HUES64 (cell line): ENCODE data around the gene CD6.

Source experiments
- H3K27ac ChIP-seq: 2 replicates; pipeline ENCODE4 v1.7.0; 2013; ENCODE audit warnings: low read depth, low read length, inconsistent platforms
- H3K27me3 ChIP-seq: 2 replicates; pipeline ENCODE4 v1.6.1; 2013; ENCODE audit warnings: mild to moderate bottlenecking, low read length; ENCODE audit not compliant: insufficient read depth
- H3K36me3 ChIP-seq: 2 replicates; pipeline ENCODE4 v1.6.1; 2013; ENCODE audit warnings: mild to moderate bottlenecking, low read length; ENCODE audit not compliant: insufficient read depth
- H3K4me1 ChIP-seq: 2 replicates; pipeline ENCODE4 v1.6.1; 2013; ENCODE audit warnings: mild to moderate bottlenecking, low read length, moderate library complexity; ENCODE audit not compliant: insufficient read depth
- H3K4me3 ChIP-seq: 2 replicates; pipeline ENCODE4 v1.5.1; 2013; ENCODE audit warnings: mild to moderate bottlenecking, low read length, moderate library complexity
- H3K9ac ChIP-seq: 2 replicates; pipeline ENCODE4 v1.6.1; 2013; ENCODE audit warnings: mild to moderate bottlenecking, low read depth, low read length
- H3K9me3 ChIP-seq: 2 replicates; pipeline ENCODE4 v1.6.1; 2013; ENCODE audit warnings: low read depth, low read length; ENCODE audit not compliant: insufficient read depth
- WGBS: fragments of 150-250, 120-280 bp; methylation state at CpG from one replicate; pipeline ENCODE4 v1.1.7; 2013; ENCODE audit warnings: missing lambda C conversion rate; 5-methylcytosine and 5-hydroxymethylcytosine counted together

The CD6 gene

DNA sequence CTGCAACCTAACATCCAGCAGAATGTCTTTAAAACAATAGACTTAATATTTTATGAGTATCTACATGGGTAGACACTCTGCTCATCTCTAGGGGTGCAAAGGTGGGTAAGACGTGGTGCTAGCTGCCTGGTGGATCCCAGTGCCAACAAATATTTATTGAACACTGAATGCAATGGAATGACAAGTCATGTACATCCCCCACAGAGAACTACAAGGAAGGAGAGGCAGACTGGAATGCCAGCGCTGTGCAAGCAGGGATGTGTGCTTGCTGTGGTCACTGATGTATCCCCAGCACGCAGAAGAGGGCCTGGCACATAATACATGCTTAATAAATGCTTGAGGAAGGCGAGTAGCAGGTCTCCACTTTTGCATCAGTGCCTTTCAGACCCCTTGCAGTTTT is 61.9 kb downstream of the CD6 start:
- Histone ChIP-seq H3K4me3 (no peak overlapping the region), H3K27ac (no peak overlapping the region), H3K9ac (no peak overlapping the region), H3K4me1 (no peaks in the 10 kb centered on the region), H3K27me3 (no peaks in the 10 kb centered on the region; the same call in 1 of the 2 replicates), H3K9me3 (no peaks in the 10 kb centered on the region), H3K36me3 (no peaks in the 10 kb centered on the region)
- 85% methylated on average over 4 of the region's 4 CpGs for WGBS

DNA sequence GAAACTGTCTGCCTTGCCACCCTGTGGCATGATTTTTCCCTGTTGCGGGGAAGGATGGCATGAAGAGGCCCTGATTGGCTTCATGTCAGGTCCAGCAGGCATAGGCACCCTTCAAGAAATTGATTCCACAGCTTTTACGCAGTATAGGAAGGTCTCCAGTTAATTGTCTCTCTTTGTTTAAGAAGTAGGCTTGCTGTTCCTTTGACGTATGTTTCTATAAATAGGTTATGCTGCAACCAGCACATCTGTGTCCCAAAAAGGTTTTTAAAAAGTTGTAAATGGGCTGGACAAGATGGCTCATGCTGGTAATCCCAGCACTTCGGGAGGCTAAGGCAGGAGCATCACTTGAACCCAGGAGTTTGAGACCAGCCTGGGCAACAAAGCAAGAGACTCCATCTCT is 62.6 kb downstream of the CD6 start:
- WGBS: 94% methylated on average over 4 of the region's 4 CpGs
- Histone ChIP-seq H3K27ac (no peak overlapping the region), H3K4me3 (no peak overlapping the region), H3K9me3 (no peaks in the 10 kb centered on the region), H3K4me1 (no peaks in the 10 kb centered on the region), H3K27me3 (no peaks in the 10 kb centered on the region; the same call in 1 of the 2 replicates), H3K9ac (no peak overlapping the region), H3K36me3 (no peaks in the 10 kb centered on the region)

DNA sequence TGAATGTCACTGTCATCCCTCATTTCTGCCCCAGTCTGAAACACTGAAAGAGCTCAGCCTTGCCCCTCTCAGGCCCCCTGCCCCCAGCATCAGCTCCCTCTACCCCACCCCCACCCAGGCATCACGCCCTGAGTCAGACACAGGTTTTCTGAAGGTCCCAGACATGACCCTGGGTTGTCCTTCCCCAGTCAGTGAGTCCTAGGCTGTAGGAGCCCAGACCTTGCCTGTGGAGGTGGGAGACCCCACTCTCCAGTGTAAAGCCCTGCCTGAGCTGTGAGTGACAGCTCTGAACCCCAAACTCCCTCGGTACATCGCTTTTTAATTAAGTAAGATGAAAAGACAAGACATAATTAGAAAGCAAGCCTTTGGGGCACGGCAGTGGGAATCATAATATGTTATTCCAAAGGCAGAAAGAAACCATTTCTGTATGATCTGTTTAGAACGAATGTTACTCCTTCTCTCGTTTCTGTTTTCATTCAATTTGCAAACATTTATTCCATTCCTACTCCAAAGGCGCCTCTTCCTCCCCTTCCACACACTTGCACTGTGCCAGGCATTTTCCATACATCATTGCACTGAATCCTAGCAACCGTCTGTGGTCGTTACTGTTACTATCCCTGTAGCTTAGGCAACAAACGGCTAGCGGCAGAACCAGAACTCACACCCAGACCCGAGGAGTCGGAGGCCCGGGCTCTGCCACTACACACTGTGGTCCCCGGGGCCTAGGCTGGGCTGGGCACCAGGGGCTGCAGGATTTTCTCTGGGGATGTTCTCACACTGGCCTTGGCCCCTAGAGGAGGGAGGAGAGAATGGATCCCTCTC is 63.4 kb downstream of the CD6 start:
- H3K36me3 ChIP-seq: no peaks in the 10 kb centered on the region
- H3K4me1 ChIP-seq: no peaks in the 10 kb centered on the region
- WGBS: 92% methylated on average over 15 of the region's 15 CpGs
- no peaks in the 10 kb centered on the region; the same call in 1 of the 2 replicates for H3K27me3 ChIP-seq
- H3K4me3 ChIP-seq: no peak overlapping the region
- no peak overlapping the region for H3K27ac ChIP-seq
- H3K9me3 ChIP-seq: no peaks in the 10 kb centered on the region
- H3K9ac ChIP-seq: no peak overlapping the region

DNA sequence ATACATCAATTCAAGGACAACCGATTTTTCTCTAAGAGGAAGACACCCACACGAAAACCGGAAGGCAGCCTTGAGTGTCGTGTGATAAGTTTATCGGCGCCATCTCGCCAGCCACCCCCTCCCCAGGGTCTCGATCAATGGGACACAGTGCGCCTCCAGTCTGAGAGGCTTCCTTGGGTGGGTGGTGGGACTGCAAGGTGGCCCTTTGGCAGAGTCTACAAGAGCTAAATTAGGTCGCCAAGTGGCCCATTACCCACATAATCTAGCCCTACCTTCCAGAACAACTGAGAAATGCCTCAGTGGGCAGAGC is 64.0 kb downstream of the CD6 start:
- Histone ChIP-seq H3K9me3 (no peaks in the 10 kb centered on the region), H3K4me1 (no peaks in the 10 kb centered on the region), H3K9ac (no peak overlapping the region), H3K36me3 (no peaks in the 10 kb centered on the region), H3K27me3 (no peaks in the 10 kb centered on the region; the same call in 1 of the 2 replicates), H3K27ac (no peak overlapping the region), H3K4me3 (no peak overlapping the region)
- WGBS: 96% methylated on average over 10 of the region's 10 CpGs

DNA sequence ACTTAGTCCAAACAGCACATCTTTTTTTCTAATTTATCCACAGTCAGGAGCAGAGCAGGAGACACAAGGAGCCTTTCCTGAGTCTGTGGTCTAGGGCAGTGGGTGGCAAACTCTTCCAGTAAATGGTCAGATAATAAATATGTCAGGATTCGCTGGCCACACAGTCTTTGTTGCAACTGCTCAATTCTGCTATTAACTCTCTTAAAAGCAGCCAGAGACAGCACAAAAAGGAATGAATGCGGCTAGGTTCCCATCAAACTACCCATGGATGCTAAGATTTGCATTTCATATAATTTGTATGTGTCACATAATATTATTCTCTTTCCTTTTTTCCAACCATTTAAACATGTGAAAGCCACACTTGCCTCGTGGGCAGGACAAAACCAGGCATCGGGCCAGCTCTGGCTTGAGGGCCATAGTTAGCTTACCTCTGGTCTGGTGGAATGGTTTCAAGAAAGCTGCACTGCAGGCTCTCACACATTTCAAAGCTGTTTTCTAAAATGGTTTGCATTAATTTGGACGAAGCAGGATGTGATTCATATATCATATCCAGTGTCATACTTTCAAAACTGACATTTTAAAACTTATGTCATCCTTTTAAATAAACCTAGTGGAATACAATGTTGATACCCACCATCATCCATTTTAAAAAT is 66.1 kb downstream of the CD6 start:
- 86% methylated on average over 5 of the region's 5 CpGs for WGBS

DNA sequence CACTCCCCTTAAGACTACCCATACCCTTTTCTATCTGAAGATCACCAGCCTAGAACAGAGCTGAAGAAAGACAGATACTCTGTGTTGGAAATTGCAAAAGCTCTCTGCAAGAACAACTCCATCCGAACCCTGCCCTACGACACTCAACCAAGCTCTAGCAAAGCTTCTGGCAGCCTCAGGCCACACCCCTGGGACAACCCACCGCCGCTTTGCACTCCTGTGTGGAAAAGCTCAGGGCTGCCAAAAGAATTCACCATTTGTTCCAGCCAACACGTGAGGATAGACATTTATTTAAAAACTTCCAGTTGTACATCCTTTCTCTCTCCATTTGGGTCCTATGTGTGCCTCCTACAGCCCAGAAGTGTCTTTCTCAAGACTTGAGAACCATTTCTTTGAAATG is 68.4 kb downstream of the CD6 start:
- H3K4me1 ChIP-seq: peaks cover 9% of the 10 kb centered on the region
- H3K9ac ChIP-seq: no peak overlapping the region
- WGBS: 86% methylated on average over 5 of the region's 5 CpGs
- no peak overlapping the region for H3K4me3 ChIP-seq
- H3K27ac ChIP-seq: no peak overlapping the region
- no peaks in the 10 kb centered on the region for H3K9me3 ChIP-seq
- no peaks in the 10 kb centered on the region; the same call in 1 of the 2 replicates for H3K27me3 ChIP-seq
- H3K36me3 ChIP-seq: no peaks in the 10 kb centered on the region

More for the DNA sequence above, 66.1 kb downstream of the CD6 start:
- Histone ChIP-seq H3K27ac (no peak overlapping the region), H3K36me3 (no peaks in the 10 kb centered on the region), H3K9me3 (no peaks in the 10 kb centered on the region), H3K4me3 (no peak overlapping the region), H3K27me3 (no peaks in the 10 kb centered on the region; the same call in 1 of the 2 replicates), H3K9ac (no peak overlapping the region), H3K4me1 (peaks cover 8% of the 10 kb centered on the region)

DNA sequence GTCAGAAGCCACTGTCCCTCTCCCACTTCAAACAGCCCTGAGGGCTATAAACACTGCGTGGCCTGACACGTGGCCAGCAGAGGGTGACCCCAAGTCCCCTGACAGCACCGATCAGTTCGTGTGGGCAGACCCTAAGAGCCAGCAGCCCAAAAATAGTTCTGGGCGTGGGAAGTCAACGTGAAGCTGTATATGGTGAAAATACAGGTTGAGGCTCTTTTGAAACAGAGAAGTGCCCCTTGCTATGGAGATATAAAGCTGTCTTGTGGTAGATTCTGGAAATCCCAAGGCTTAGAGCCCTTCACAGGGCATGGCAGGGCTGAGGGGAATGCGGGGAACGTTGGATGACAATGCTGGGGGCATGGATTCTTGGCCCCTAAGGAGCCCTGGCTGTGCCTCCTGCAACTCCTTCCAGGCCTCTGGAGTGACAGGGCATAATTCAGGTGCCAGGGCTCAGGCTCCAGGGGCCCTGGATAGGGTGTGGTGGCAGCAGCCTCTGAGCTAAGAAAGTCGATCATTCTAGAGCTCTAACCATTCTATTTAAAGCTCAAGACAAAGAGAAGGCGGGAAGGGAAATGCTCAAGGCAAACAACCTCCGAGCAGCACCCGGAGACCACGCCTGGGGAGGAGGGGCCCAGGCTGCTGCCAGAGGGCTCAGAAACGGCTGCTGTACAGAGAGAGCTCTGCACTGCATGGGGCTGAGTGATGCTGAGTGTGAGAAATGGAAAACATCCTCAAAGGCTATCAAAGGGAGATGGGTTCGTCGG is 70.5 kb downstream of the CD6 start:
- H3K27me3 ChIP-seq: no peaks in the 10 kb centered on the region; the same call in 1 of the 2 replicates
- no peak overlapping the region for H3K27ac ChIP-seq
- peaks cover 9% of the 10 kb centered on the region for H3K4me1 ChIP-seq
- no peaks in the 10 kb centered on the region for H3K36me3 ChIP-seq
- peak overlapping the region; percentile 46 for H3K9ac ChIP-seq
- H3K9me3 ChIP-seq: no peaks in the 10 kb centered on the region
- H3K4me3 ChIP-seq: no peak overlapping the region
- 50% methylated on average over 16 of the region's 16 CpGs for WGBS

DNA sequence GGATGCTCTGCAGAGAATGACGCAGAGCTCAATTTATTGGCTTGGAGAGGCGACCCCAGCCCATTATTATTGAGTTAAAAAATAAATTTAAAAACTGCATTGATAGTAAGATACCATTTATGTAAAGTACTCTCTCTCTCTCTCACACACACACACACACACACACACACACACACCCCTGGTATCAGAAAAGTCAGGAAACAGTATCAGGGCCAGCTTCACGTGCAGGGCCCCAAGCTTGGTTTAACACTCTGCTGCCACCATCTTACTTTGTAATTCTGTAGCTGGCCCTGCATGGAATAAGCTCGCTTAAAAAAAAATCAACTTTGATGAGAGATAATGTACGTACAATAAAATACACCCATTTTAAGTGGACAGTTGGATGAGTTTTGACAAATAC is 71.1 kb downstream of the CD6 start:
- WGBS: 72% methylated on average over 3 of the region's 5 CpGs
- H3K36me3 ChIP-seq: no peaks in the 10 kb centered on the region
- H3K9ac ChIP-seq: no peak overlapping the region

DNA sequence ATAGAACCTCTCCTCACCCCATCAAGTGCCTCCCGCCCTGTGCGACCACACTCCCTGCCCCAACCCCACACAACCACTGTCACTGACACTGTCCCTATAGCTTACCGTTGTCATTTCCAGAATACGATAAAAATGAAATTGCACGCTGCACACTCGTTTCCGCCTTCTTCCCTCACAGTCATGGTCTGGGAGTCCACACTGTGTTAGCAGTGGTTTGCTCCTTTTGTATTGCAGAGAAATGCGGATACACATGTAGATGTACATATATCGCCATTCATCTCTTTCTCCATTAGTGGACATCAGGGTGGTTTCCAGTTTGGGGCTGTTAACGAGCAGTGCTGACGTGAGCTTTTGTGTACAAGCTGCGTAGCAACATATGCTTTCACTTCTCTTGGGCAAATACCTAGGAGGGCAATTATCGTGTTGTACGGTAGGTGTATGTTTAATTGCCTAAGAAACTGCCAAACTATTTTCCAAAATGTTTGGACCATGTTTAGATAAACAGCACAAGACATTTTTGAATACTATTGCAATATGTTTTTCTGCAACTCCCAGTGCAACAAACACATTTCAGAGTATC is 71.6 kb downstream of the CD6 start:
- no peak overlapping the region for H3K4me3 ChIP-seq
- H3K27ac ChIP-seq: no peak overlapping the region
- H3K27me3 ChIP-seq: no peaks in the 10 kb centered on the region; the same call in 1 of the 2 replicates
- no peaks in the 10 kb centered on the region for H3K9me3 ChIP-seq
- peaks cover 9% of the 10 kb centered on the region for H3K4me1 ChIP-seq
- WGBS: 97% methylated on average over 14 of the region's 14 CpGs
- no peaks in the 10 kb centered on the region for H3K36me3 ChIP-seq
- no peak overlapping the region for H3K9ac ChIP-seq

More for the DNA sequence above, 71.1 kb downstream of the CD6 start:
- Histone ChIP-seq H3K27me3 (no peaks in the 10 kb centered on the region; the same call in 1 of the 2 replicates), H3K27ac (no peak overlapping the region), H3K4me3 (no peak overlapping the region), H3K4me1 (peaks cover 9% of the 10 kb centered on the region), H3K9me3 (no peaks in the 10 kb centered on the region)

DNA sequence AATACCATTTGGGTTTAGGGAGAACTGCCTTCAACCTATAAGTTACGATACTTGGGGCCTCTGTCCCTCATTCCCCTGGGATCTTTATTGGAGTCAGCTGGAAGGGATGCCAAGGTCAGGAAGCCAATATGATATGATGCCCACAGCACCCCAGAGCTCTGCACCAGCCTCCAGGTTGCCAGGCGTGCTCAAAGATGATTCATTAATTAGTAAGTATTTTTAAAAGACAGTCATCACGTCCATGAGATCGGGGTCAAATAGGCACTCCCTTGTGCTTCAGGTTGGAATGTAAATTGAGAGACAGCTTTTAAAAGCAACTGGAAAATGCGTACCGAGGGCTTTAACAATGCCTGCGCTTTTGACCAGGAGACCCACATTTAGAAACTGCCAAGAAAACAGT is 73.8 kb downstream of the CD6 start:
- H3K27me3 ChIP-seq: no peaks in the 10 kb centered on the region; the same call in 1 of the 2 replicates
- H3K27ac ChIP-seq: no peak overlapping the region
- H3K4me3 ChIP-seq: no peak overlapping the region
- H3K9me3 ChIP-seq: no peaks in the 10 kb centered on the region
- H3K9ac ChIP-seq: no peak overlapping the region
- WGBS: 88% methylated on average over 7 of the region's 7 CpGs
- no peaks in the 10 kb centered on the region for H3K36me3 ChIP-seq
- H3K4me1 ChIP-seq: peaks cover 9% of the 10 kb centered on the region

DNA sequence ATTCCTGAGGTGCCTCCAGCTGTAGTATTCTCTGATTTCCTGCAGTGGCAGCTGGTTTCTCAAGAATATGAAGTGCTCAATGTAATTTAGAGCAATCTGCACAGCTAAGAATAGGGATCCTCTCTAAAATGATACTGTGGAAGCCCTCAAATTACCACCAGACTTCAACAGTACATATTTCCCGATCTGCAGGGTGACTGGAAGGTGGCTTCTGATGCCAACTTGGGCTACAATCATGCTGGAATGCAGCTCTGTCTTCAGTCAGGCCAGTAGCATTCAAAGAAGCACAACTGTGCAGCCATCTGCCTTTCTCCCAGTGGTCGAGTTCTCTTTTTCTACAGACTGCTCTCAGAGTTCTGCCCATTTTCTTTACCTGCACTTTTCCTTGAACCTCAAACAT is 75.4 kb downstream of the CD6 start:
- 88% methylated on average over 2 of the region's 2 CpGs for WGBS
- H3K27ac ChIP-seq: no peak overlapping the region
- peaks cover 8% of the 10 kb centered on the region for H3K4me1 ChIP-seq

More for the DNA sequence above, 75.4 kb downstream of the CD6 start:
- no peak overlapping the region for H3K4me3 ChIP-seq
- H3K9me3 ChIP-seq: no peaks in the 10 kb centered on the region
- H3K36me3 ChIP-seq: no peaks in the 10 kb centered on the region
- no peaks in the 10 kb centered on the region; the same call in 1 of the 2 replicates for H3K27me3 ChIP-seq
- no peak overlapping the region for H3K9ac ChIP-seq
